HG02885 (cell line): Measurements from ENCODE around the gene AGPAT4.
A peak's percentile ranks its signal among the peaks of the same experiment; 100 is the strongest.

Source experiments
- ATAC-seq: cut with Tn5 transposase; IDR thresholded peaks from one replicate; pipeline ENCODE4 v1.9.1; 2021; ENCODE audit warnings: mild to moderate bottlenecking; ENCODE audit not compliant: unreplicated experiment, poor library complexity

Gene AGPAT4

GRCh38 chr6:161284653-161285052 is 10.8 kb upstream of the AGPAT4 start:
- no peak for ATAC-seq

- no peak for ATAC-seq
Measured at GRCh38 chr6:161281092-161281491, 7.2 kb upstream of the AGPAT4 start.

GRCh38 chr6:161279677-161280415 is 6.0 kb upstream of the AGPAT4 start:
- ATAC-seq, result no peak

- ATAC-seq, result no peak
Measured at GRCh38 chr6:161276605-161277155, 2.8 kb upstream of the AGPAT4 start.

GRCh38 chr6:161274898-161275297 is 1.0 kb upstream of the AGPAT4 start:
- no peak for ATAC-seq

GRCh38 chr6:161274488-161274858 is 612 bp upstream of the AGPAT4 start:
- ATAC-seq, result no peak

- ATAC-seq, result peak; percentile 3
Measured at GRCh38 chr6:161273274-161273751, 548 bp downstream of the AGPAT4 start.

- ATAC-seq, result no peak
Measured at GRCh38 chr6:161272635-161273273, 1.1 kb downstream of the AGPAT4 start.

GRCh38 chr6:161271343-161272030 is 2.4 kb downstream of the AGPAT4 start:
- no peak for ATAC-seq

GRCh38 chr6:161270116-161270515 is 3.7 kb downstream of the AGPAT4 start:
- no peak for ATAC-seq

- ATAC-seq, result no peak
Measured at GRCh38 chr6:161269310-161269709, 4.6 kb downstream of the AGPAT4 start.

- ATAC-seq, result no peak
Measured at GRCh38 chr6:161268531-161269210, 5.2 kb downstream of the AGPAT4 start.

- no peak for ATAC-seq
Measured at GRCh38 chr6:161266513-161267230, 7.2 kb downstream of the AGPAT4 start.

GRCh38 chr6:161265975-161266374 is 7.9 kb downstream of the AGPAT4 start:
- ATAC-seq, result peak; percentile 68

GRCh38 chr6:161265554-161265953 is 8.3 kb downstream of the AGPAT4 start:
- ATAC-seq, result no peak

GRCh38 chr6:161264181-161264580 is 9.7 kb downstream of the AGPAT4 start:
- no peak for ATAC-seq

- ATAC-seq, result no peak
Measured at GRCh38 chr6:161261816-161262215, 12.0 kb downstream of the AGPAT4 start.

- no peak for ATAC-seq
Measured at GRCh38 chr6:161261325-161261724, 12.5 kb downstream of the AGPAT4 start.

- no peak for ATAC-seq
Measured at GRCh38 chr6:161259302-161259701, 14.6 kb downstream of the AGPAT4 start.
